C4-2B (cell line): ENCODE data around the gene CCL15.

Source experiments
- ZFX ChIP-seq: fragments of 450-650 bp; IDR thresholded peaks from 2 replicates; pipeline ENCODE4 v1.6.1; 2017
- TF ChIP-seq, protein P1 (sequence below): fragments of 450-650 bp; conservative IDR thresholded peaks from 2 replicates; pipeline ENCODE4 v1.5.1; 2017; ENCODE audit warnings: mild to moderate bottlenecking

DNA sequence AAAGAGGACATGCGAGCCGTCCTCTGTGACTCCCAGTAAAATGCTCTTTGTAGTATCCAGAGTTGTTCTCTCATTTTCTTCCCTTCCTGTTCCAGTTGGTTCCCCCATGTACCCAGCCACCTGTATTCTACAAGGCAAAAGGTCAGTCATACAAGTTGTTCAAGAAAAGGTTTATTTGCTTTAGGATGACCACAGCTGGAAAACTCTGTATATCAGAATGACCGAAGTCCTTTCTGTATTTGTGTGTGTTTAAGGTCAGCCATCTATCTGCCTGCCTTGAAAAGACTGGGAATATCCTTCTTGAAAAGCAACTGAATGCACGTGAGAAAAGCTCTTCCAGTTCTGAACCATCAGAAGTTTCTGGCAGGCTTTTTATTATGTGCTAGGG lies 28.4 kb downstream of the CCL15 start:
- TF ChIP-seq, protein P1, sequence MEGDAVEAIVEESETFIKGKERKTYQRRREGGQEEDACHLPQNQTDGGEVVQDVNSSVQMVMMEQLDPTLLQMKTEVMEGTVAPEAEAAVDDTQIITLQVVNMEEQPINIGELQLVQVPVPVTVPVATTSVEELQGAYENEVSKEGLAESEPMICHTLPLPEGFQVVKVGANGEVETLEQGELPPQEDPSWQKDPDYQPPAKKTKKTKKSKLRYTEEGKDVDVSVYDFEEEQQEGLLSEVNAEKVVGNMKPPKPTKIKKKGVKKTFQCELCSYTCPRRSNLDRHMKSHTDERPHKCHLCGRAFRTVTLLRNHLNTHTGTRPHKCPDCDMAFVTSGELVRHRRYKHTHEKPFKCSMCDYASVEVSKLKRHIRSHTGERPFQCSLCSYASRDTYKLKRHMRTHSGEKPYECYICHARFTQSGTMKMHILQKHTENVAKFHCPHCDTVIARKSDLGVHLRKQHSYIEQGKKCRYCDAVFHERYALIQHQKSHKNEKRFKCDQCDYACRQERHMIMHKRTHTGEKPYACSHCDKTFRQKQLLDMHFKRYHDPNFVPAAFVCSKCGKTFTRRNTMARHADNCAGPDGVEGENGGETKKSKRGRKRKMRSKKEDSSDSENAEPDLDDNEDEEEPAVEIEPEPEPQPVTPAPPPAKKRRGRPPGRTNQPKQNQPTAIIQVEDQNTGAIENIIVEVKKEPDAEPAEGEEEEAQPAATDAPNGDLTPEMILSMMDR, result no peak
- TF ChIP-seq ZFX, result no peak
